GM10266 (cell line): ENCODE results near the gene GPR162.

ENCODE experiments used
- DNase-seq: peaks from one replicate; pipeline ENCODE4 v3.0.0; 2012; ENCODE audit errors: extremely low spot score
- TF ChIP-seq, protein P1 (sequence below): IDR thresholded peaks from 2 replicates; pipeline ENCODE4 v1.5.1; 2012; ENCODE audit warnings: mild to moderate bottlenecking, low read depth; ENCODE audit not compliant: control insufficient read depth, insufficient read depth; ENCODE audit errors: missing control alignments

Gene GPR162

DNA sequence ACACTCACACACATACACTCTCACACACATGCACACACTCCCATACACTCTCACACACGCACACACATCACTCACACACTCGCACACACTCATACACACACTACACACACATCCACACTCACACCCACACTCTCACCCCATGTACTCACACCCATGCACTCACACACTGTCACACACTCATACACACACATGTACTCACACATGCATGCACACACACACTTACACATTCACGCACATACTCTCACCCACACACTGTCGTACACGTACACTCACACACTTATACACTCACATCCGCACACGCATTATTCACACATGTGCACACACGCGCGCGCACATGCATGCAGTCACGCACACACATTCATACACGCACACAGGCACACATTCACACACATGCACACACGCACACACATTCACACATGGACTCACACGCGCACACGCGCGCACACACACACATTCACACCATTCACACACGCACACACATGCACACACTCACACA lies 3.9 kb upstream of the GPR162 start:
- no peak for DNase-seq
- TF ChIP-seq, protein P1, sequence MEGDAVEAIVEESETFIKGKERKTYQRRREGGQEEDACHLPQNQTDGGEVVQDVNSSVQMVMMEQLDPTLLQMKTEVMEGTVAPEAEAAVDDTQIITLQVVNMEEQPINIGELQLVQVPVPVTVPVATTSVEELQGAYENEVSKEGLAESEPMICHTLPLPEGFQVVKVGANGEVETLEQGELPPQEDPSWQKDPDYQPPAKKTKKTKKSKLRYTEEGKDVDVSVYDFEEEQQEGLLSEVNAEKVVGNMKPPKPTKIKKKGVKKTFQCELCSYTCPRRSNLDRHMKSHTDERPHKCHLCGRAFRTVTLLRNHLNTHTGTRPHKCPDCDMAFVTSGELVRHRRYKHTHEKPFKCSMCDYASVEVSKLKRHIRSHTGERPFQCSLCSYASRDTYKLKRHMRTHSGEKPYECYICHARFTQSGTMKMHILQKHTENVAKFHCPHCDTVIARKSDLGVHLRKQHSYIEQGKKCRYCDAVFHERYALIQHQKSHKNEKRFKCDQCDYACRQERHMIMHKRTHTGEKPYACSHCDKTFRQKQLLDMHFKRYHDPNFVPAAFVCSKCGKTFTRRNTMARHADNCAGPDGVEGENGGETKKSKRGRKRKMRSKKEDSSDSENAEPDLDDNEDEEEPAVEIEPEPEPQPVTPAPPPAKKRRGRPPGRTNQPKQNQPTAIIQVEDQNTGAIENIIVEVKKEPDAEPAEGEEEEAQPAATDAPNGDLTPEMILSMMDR, result no peak

DNA sequence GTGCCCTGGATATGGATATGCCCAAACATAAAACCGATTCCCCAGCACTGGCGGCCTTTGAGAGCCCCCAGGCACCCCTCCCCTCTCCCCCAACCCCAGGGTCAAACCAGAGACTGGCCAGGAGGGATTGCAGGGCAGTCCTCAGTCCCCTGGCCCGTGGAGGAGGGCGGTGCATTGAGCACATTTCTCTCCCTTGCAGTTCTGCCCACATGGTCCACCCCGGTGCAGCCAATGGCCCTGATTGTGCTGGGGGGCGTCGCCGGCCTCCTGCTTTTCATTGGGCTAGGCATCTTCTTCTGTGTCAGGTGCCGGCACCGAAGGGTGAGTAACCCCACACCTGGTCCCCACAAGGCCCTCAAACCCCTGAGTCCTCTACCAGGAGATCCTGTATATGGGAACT lies 3.4 kb upstream of the GPR162 start:
- TF ChIP-seq, protein P1, result no peak
- no peak for DNase-seq

DNA sequence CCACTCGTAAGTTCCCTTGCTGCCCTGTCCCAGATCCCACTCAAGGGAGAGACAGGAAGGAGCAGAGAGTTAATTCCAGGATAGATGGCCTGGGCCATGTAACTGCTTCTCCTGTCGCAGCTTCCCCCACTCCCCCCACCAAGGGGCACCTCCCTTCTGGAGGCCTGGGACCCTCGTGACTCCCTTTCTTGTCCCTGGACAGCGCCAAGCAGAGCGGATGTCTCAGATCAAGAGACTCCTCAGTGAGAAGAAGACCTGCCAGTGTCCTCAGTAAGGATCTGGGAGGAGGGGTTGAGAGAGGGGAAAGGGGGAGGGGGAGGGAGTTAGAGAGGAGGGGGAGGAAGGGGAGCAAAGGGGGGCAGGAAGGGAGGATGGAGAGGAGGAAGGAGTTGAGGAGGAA lies 3.0 kb upstream of the GPR162 start:
- no peak for DNase-seq
- TF ChIP-seq, protein P1, result no peak

DNA sequence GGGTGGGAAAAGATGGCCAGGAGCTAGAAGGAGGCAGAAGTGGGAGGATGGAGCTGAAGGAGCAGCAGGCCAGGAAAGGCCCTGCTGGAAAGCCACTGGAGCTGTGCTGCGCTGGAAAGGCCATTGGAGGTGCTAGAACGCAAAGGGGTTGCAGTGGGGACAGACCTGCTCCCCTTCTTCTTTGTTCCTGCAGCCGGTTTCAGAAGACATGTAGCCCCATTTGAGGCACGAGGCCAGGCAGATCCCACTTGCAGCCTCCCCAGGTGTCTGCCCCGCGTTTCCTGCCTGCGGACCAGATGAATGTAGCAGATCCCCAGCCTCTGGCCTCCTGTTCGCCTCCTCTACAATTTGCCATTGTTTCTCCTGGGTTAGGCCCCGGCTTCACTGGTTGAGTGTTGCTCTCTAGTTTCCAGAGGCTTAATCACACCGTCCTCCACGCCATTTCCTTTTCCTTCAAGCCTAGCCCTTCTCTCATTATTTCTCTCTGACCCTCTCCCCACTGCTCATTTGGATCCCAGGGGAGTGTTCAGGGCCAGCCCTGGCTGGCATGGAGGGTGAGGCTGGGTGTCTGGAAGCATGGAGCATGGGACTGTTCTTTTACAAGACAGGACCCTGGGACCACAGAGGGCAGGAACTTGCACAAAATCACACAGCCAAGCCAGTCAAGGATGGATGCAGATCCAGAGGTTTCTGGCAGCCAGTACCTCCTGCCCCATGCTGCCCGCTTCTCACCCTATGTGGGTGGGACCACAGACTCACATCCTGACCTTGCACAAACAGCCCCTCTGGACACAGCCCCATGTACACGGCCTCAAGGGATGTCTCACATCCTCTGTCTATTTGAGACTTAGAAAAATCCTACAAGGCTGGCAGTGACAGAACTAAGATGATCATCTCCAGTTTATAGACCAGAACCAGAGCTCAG lies 2.3 kb upstream of the GPR162 start:
- TF ChIP-seq, protein P1, result no peak
- DNase-seq, result no peak

DNA sequence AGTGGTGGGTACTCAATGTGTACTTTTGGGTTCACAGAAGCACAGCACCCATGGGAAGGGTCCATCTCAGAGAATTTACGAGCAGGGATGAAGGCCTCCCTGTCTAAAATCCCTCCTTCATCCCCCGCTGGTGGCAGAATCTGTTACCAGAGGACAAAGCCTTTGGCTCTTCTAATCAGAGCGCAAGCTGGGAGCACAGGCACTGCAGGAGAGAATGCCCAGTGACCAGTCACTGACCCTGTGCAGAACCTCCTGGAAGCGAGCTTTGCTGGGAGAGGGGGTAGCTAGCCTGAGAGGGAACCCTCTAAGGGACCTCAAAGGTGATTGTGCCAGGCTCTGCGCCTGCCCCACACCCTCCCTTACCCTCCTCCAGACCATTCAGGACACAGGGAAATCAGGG lies 1.5 kb upstream of the GPR162 start:
- TF ChIP-seq, protein P1, result no peak
- DNase-seq, result no peak

DNA sequence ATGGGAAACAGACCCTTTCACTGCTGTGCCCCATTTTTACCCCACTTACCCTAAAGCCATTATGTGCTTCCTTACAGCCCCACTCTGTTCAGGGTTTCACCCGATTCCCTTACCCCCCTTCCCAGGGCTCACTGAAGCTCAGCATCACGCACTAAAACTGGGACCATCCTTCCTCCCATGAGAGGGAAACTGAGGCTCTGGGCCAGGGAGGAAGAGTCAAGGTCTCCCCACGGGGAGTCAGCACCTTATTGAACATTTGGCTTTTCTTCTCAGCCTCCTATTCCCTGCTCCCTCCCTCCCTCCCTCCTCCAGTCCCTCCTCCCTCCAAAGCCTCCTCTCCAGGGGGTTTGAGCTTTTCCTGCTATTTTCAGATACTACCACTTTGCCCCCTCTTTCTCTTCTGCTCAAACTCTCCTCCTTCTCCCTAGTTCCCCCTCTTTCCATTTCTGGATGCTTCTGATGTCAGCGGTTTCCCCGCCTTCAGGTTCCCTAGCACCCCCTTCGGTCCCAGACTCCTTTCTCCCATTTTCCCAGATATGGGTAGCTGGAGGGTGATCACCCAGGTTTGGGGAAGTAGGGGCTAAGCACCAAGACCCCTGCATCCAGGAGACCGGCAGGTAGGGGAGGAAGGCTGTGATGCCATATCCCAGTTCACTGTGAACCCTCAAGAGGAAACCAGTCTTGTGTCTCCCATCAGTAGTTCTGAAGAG lies 960 bp downstream of the GPR162 start:
- TF ChIP-seq, protein P1, result no peak
- no peak for DNase-seq
